OCI-LY7 (cell line): ENCODE data around the gene ELAC2. TPM values are rescaled to one million over a fixed set of nuclear protein-coding genes. Genes with fewer than 3 reads are reported as not detected.
A peak's percentile ranks its signal among the peaks of the same experiment; 100 is the strongest.

Experiments used
- Bru-seq: library from RNA; stranded (reverse); fragments of 400-500 nt; gene quantifications from one replicate; lab custom pipeline; 2021; lab: Mats Ljungman, UMichigan
- BruChase-seq, 2 experiments: library from RNA; stranded (reverse); fragments of 400-500 nt; gene quantifications; one replicate each; lab custom pipeline; 2021; lab: Mats Ljungman, UMichigan
- BruUV-seq: library from RNA; stranded (reverse); fragments of 400-500 nt; replicated peaks from 2 replicates; lab custom pipeline; 2021; lab: Mats Ljungman, UMichigan
- CTCF ChIA-PET: fragments of 300-600 bp; sonication (Branson Sonifier 250); formaldehyde crosslinking; loops from one replicate; lab custom pipeline; 2022; ENCODE audit warnings: antibody characterized with exemption; ENCODE audit not compliant: unreplicated experiment; lab: Charles Lee
- POLR2A ChIA-PET: fragments of 300-600 bp; sonication (Branson Sonifier 250); formaldehyde crosslinking; loops from one replicate; lab custom pipeline; 2022; ENCODE audit warnings: antibody characterized with exemption; lab: Charles Lee
- DNase-seq: peaks from one replicate; pipeline ENCODE4 v3.0.0-alpha.2; 2015; ENCODE audit warnings: low spot score
- H2AFZ ChIP-seq: fragments of 200-600 bp; sonication (generic), shearing (Covaris generic); 2 replicates; pipeline ENCODE4 v1.6.1; 2014; ENCODE audit warnings: mild to moderate bottlenecking, antibody characterized with exemption, low read length, moderate library complexity
- H3K27ac ChIP-seq: fragments of 200-600 bp; sonication (generic); 2 replicates; pipeline ENCODE4 v1.5.1; 2014; ENCODE audit warnings: mixed run types, low read depth, mild to moderate bottlenecking, moderate library complexity, low read length, inconsistent platforms; ENCODE audit not compliant: poor library complexity, severe bottlenecking
- H3K36me3 ChIP-seq: fragments of 200-600 bp; sonication (generic); 2 replicates; pipeline ENCODE4 v1.6.1; 2014; ENCODE audit warnings: mild to moderate bottlenecking, antibody characterized with exemption, low read length, moderate library complexity, mixed read lengths; ENCODE audit not compliant: insufficient read depth
- H3K4me1 ChIP-seq: fragments of 200-600 bp; sonication (generic); 2 replicates; pipeline ENCODE4 v1.5.1; 2014; ENCODE audit warnings: mild to moderate bottlenecking, low read length; ENCODE audit not compliant: insufficient read depth, poor library complexity, severe bottlenecking
- H3K4me2 ChIP-seq: fragments of 200-600 bp; sonication (generic); 2 replicates; pipeline ENCODE4 v1.6.1; 2014; ENCODE audit warnings: mild to moderate bottlenecking, low read length
- H3K4me3 ChIP-seq: fragments of 200-600 bp; sonication (generic); 2 replicates; pipeline ENCODE4 v1.5.1; 2014; ENCODE audit warnings: mild to moderate bottlenecking, low read depth, low read length; ENCODE audit not compliant: poor library complexity, severe bottlenecking
- H3K79me2 ChIP-seq: fragments of 200-600 bp; sonication (generic); 2 replicates; pipeline ENCODE4 v1.6.1; 2016; ENCODE audit warnings: low read depth, mild to moderate bottlenecking, low read length, moderate library complexity, mixed read lengths; ENCODE audit not compliant: insufficient read depth
- H3K9me2 ChIP-seq: fragments of 200-600 bp; sonication (generic); 2 replicates; pipeline ENCODE4 v1.6.1; 2016; ENCODE audit warnings: mild to moderate bottlenecking, low read length, mixed read lengths; ENCODE audit not compliant: insufficient read depth
- H3K9me3 ChIP-seq: fragments of 200-600 bp; sonication (generic); 2 replicates; pipeline ENCODE4 v1.6.1; 2014; ENCODE audit warnings: mild to moderate bottlenecking, mixed run types, low read length, mixed read lengths
- H4K20me1 ChIP-seq: fragments of 200-600 bp; sonication (generic); 2 replicates; pipeline ENCODE4 v1.6.1; 2014; ENCODE audit warnings: mild to moderate bottlenecking, antibody characterized with exemption, low read length, moderate library complexity, mixed read lengths; ENCODE audit not compliant: insufficient read depth
- CTCF ChIP-seq: fragments of 200-600 bp; sonication (generic); conservative IDR thresholded peaks from 2 replicates; pipeline ENCODE4 v1.5.1; 2014; ENCODE audit warnings: mild to moderate bottlenecking, antibody characterized with exemption, low read length, moderate library complexity, mixed read lengths
- EZH2phosphoT487 ChIP-seq: fragments of 200-600 bp; sonication (generic); IDR thresholded peaks from 2 replicates; pipeline ENCODE4 v1.6.1; 2018; ENCODE audit warnings: low read depth, borderline replicate concordance, mild to moderate bottlenecking, mixed run types, antibody characterized with exemption, low read length, moderate library complexity, mixed read lengths
- intact Hi-C: fragments of 100-400 bp; cut with micrococcal nuclease; formaldehyde crosslinking; loops from one replicate; pipeline ENCODE4 v1.10.0; 2022; ENCODE audit not compliant: unreplicated experiment
- long read RNA-seq: library from polyadenylated mRNA; stranded (forward); transcript quantifications from one replicate; pipeline ENCODE4 v2.0.0, GENCODE V29; 2022
- total RNA-seq, 2 experiments: library from RNA; depleted of rRNA in 1 of 2; stranded (reverse); fragments of >200 nt in 1 of 2; shearing (Covaris generic) in 1 of 2; gene quantifications; 2 replicates each; pipeline ENCODE4 v1.2.3, GENCODE V29; 2014 to 2022

ELAC2 gene
- total RNA-seq (2014; rRNA removed; shearing (Covaris generic)) (127 and 130 TPM in 2 replicates), total RNA-seq (2022) (90.7 and 98.8 TPM in 2 replicates), Bru-seq, nascent RNA (percentile 83 among the genes with signal in this experiment), BruChase-seq, experiment 1, labeled RNA remaining after a 6-hour chase (percentile 80 among the genes with signal in this experiment), BruChase-seq, experiment 2, labeled RNA remaining after a 2-hour chase (percentile 81 among the genes with signal in this experiment)
- long read RNA-seq, transcript ELAC2-201 (24 exons, 3,148 nt): major isoform, 233 of 345 reads
- long read RNA-seq, partial matches to known transcripts: 21 of 345 reads
- long read RNA-seq, other reads (novel, unspliced or antisense): 88 of 345 reads

- peak; percentile 99 for DNase-seq
- intact Hi-C loops: loop anchor here (2.0 kb wide), 1 partner anchor 229 kb away; the partner anchor contains the start of gene ARHGAP44
- Histone ChIP-seq H3K4me2 (peak within 1 kb of the TSS; percentile 91), H3K79me2 (peaks cover 19% of the 10 kb centered on the region), H3K9me2 (no peaks in the 10 kb centered on the region), H3K4me3 (peak within 1 kb of the TSS; percentile 85), H4K20me1 (no peaks in the 10 kb centered on the region), H3K9me3 (no peaks in the 10 kb centered on the region), H2AFZ (peak within 1 kb of the TSS; percentile 87), H3K36me3 (peaks cover 35% of the 10 kb centered on the region), H3K4me1 (peaks cover 19% of the 10 kb centered on the region), H3K27ac (peak within 1 kb of the TSS; percentile 52)
- BruUV-seq: no TSS peak
- ChIA-PET POLR2A (interaction anchor here (0.6 to 2.6 kb wide), 6 partner anchors 9 to 442 kb away, joined by 3 to 21 read pairs (median 5); no protein-coding TSS in a partner anchor), CTCF (interaction anchor here (1.4 to 2.2 kb wide), 2 partner anchors 14 to 15 kb away, joined by 5 to 10 read pairs; no protein-coding TSS in a partner anchor)
- TF ChIP-seq EZH2phosphoT487 (no peak), CTCF (0 out of 2 replicates have a peak, but pooled peaks have one; percentile 37)
These were observed at the start of gene ELAC2 for GRCh38 chr17:13017655-13018459. ELAC2 (minus strand) TSS chr17:13018027; CDS start chr17:13017947, 80 bp downstream.

- no peaks in the 10 kb centered on the region for H4K20me1 ChIP-seq
- BruUV-seq: no TSS peak
- H3K36me3 ChIP-seq: no peaks in the 10 kb centered on the region
- no peak for TF ChIP-seq EZH2phosphoT487
- TF ChIP-seq CTCF: no peak
- H3K79me2 ChIP-seq: no peaks in the 10 kb centered on the region
- DNase-seq: no peak
- POLR2A ChIA-PET: interaction anchor here (0.5 to 0.6 kb wide), 2 partner anchors 24 to 72 kb away, joined by 3 to 4 read pairs; no protein-coding TSS in a partner anchor
- no peak overlapping the region for H3K4me3 ChIP-seq
- H2AFZ ChIP-seq: no peak overlapping the region
- no peaks in the 10 kb centered on the region for H3K4me1 ChIP-seq
- no peak overlapping the region for H3K4me2 ChIP-seq
- CTCF ChIA-PET: no interaction called here
- no peaks in the 10 kb centered on the region for H3K9me3 ChIP-seq
- intact Hi-C loops: no loop called here
- no peaks in the 10 kb centered on the region for H3K9me2 ChIP-seq
- H3K27ac ChIP-seq: no peak overlapping the region
These were observed 47.2 kb upstream of the ELAC2 start for GRCh38 chr17:13065032-13065431.
